ENCODE results near the gene DBN1. TPM values are rescaled to one million over a fixed set of nuclear protein-coding genes. Genes with fewer than 3 reads are reported as not detected.

The DBN1 gene
- total and polyA plus RNA-seq, 3 experiments from 2014 or later = 28.1 to 50.5 (median 47.9) TPM

DNA sequence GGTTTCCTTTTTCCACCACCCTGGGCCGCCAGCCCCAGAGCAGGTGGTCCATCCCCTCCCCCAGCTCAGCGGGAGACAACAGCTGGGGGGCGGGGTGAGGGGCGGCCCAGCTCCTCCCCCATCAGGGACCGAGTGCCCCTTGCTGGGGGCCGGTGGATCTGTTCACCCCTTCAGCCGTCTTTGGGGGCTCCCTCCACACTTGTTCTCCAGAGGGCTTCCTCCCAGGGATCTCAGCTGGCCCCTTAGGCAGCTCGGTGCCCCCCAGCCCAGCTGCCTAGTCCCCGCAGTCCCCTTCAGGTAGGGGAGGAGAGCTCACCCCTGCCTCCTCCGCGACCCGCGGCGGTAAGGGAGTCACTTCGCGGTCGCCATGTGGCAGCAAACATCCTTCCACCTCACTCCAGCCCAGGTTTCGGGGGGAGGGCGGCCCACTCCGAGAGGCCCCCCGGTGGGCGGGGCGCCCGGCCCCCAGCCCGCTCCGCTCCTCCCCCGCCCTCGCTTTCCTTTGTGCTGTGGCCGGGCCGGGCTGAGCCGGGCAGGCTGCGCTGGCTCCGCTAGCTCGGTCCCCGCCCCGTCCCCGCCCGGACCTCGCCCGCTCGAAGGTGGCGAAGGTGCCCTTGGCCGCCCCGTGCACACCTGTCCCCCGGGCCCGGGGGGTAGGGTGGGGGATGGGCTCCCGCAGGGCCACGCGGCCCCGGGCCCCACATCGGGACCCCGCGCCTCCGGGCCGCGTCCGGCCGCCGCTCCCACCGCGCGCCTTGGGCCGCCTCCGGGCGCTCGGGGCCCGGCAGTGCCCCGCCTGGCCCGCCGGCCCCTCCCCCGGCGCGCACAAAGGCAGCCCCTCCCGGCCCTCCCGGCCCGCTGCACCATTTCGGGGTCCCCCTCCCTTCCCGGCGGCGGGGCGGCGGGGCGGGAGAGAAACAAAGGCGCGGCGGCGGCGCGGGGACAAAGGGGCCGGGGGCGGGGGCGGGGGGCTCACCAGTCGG, 683 bp downstream of the DBN1 start:
- POLR2A ChIA-PET = interaction anchor here (0.8 to 2.2 kb wide), 4 partner anchors 17 to 83 kb away, joined by 3 to 18 read pairs (median 4); partner anchors contain the start of gene PDLIM7
- H3K4me3 ChIP-seq (ENCODE audit: low read length) = peak overlapping the region; percentile 45
- peak overlapping the region; percentile 78 to 91 (median 83) for H3K4me3 Mint-ChIP-seq
- H3K9me3 ChIP-seq (ENCODE audit: low read length) = no peaks in the 10 kb centered on the region
- no peaks in the 10 kb centered on the region for H3K36me3 ChIP-seq (ENCODE audit: insufficient read depth, low read length)
- H3K27me3 Mint-ChIP-seq = peaks cover 0 to 1% of the 10 kb centered on the region in 2 donors
- H3K27ac ChIP-seq (ENCODE audit: low read depth, low read length) = peak overlapping the region; percentile 47
- no peaks in the 10 kb centered on the region for H3K9me3 Mint-ChIP-seq
- H3K4me1 Mint-ChIP-seq = peaks cover 34 to 55% (median 36%) of the 10 kb centered on the region in 3 donors
- peak; percentile 54 to 85 (median 65) for DNase-seq
- CTCF ChIA-PET = interaction anchor here (1.1 to 12.4 kb wide), 9 partner anchors 9 to 163 kb away, joined by 3 to 103 read pairs (median 6); partner anchors contain the start of gene PDLIM7
- H3K27ac Mint-ChIP-seq = peak overlapping the region in 5 of 8 donors; percentile 63 to 92 (median 85)
- H3K27me3 ChIP-seq (ENCODE audit: insufficient read depth, low read length, poor library complexity, severe bottlenecking) = no peaks in the 10 kb centered on the region
- peaks cover 30% of the 10 kb centered on the region for H3K4me1 ChIP-seq (ENCODE audit: insufficient read depth, low read length)
- peaks cover 0 to 11% (median 0%) of the 10 kb centered on the region in 3 donors for H3K36me3 Mint-ChIP-seq

DNA sequence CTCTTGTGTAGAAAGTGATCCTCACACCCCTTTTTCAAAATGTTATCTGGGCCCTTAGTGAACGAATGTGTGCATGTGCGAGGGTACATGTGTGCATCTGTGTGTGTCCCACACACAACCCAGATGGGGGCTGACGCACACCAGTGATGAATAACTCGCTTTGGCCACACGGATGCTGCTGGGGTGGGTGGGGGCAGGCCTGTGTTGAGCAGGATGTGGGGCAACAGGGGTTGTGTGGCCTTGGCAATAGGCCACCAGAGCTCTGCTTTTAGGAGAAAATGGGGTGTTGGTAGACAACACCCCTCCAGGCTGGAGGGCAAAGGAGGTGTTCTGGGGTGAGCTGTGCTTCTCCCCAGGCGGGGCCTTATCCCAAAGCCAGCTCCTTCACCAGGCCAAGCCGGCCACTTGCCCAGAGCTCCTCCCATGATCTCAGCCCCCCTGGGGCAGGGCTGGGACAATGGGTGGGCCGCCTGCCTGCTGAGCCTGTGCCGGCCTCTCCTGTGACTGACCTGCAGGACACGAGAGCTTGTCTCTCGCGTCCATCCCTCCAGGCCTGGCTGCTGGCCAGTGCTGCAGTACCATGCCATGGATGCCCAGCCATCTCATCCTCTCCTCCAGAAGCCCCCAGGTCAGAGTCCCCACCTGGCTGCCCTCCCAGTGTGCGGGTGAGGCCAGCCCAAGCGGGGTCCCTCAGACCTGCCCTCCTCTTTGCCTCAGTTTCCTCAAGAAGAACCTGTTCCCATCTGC, 1.7 kb downstream of the DBN1 start:
- ChIA-PET POLR2A (interaction anchor here (0.8 to 2.2 kb wide), 6 partner anchors 16 to 82 kb away, joined by 3 to 18 read pairs (median 4); partner anchors contain the start of gene PDLIM7), CTCF (interaction anchor here (1.0 to 12.4 kb wide), 11 partner anchors 8 to 162 kb away, joined by 3 to 103 read pairs (median 5); partner anchors contain the start of gene PDLIM7)
- Mint-ChIP-seq H3K27ac (peak overlapping the region; percentile 57 to 93 (median 86)), H3K9me3 (no peaks in the 10 kb centered on the region), H3K27me3 (peaks cover 0 to 1% of the 10 kb centered on the region in 2 donors), H3K36me3 (peaks cover 0 to 19% (median 0%) of the 10 kb centered on the region in 3 donors), H3K4me3 (peak overlapping the region; percentile 53 to 91 (median 81)), H3K4me1 (peaks cover 34 to 52% (median 36%) of the 10 kb centered on the region in 3 donors)
- no peaks in the 10 kb centered on the region for H3K27me3 ChIP-seq (ENCODE audit: insufficient read depth, low read length, poor library complexity, severe bottlenecking)
- peaks cover 30% of the 10 kb centered on the region for H3K4me1 ChIP-seq (ENCODE audit: insufficient read depth, low read length)
- H3K9me3 ChIP-seq (ENCODE audit: low read length) = no peaks in the 10 kb centered on the region
- peak; percentile 16 to 84 (median 54) for DNase-seq
- peak overlapping the region; percentile 45 for H3K4me3 ChIP-seq (ENCODE audit: low read length)
- no peak overlapping the region for H3K27ac ChIP-seq (ENCODE audit: low read depth, low read length)
- H3K36me3 ChIP-seq (ENCODE audit: insufficient read depth, low read length) = no peaks in the 10 kb centered on the region

DNA sequence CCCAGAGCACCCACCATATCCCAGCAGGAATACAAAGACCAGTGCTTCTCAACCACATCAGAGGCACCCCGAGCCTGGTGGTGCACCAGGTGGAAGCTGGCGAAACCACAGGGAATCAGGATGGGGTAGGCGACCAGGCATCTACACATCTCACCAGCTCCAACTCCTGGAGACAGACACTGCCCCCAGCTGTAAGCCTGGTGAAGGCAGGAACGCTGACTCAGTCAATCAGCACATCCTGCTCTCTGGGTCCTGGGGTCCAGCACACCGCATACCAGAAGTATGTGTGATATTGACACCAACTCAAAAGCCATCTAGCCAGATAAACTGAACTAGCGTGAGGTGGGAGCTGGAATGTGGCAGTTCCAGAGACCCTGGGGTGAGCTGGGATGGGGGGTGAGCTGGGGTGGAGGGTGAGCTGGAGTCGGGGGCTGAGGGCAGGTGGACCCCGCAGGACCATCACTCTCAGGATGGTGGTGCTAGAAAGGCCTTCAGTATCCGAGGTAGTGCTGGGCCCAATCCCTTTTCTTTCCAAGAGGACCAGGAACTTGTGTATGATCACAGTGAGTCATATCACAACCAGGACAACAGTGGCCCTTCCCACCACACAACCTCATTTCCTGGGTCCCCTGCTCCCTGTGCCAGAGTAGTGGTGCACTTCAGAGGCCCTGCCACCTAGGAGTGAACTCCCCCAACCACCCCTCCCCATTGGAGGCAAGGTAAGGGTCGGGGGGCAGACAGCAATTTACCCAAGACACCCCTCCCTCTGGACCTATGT, 2.5 kb downstream of the DBN1 start:
- H3K4me3 ChIP-seq (ENCODE audit: low read length) = no peak overlapping the region
- no peak overlapping the region for H3K27ac ChIP-seq (ENCODE audit: low read depth, low read length)
- CTCF ChIA-PET = interaction anchor here (0.9 to 12.4 kb wide), 8 partner anchors 15 to 81 kb away, joined by 3 to 103 read pairs (median 11); partner anchors contain the start of gene PDLIM7
- Mint-ChIP-seq H3K4me1 (peaks cover 28 to 46% (median 33%) of the 10 kb centered on the region in 3 donors), H3K27ac (peak overlapping the region; percentile 59 to 93 (median 87)), H3K4me3 (peak overlapping the region; percentile 49 to 91 (median 81)), H3K36me3 (peaks cover 0 to 27% (median 1%) of the 10 kb centered on the region in 3 donors), H3K27me3 (peaks cover 0 to 1% of the 10 kb centered on the region in 2 donors), H3K9me3 (no peaks in the 10 kb centered on the region)
- POLR2A ChIA-PET = interaction anchor here (0.6 to 2.2 kb wide), 5 partner anchors 10 to 67 kb away, joined by 3 to 18 read pairs (median 14); no protein-coding TSS in a partner anchor
- H3K9me3 ChIP-seq (ENCODE audit: low read length) = no peaks in the 10 kb centered on the region
- no peaks in the 10 kb centered on the region for H3K36me3 ChIP-seq (ENCODE audit: insufficient read depth, low read length)
- peak in 1 of 5 donors; percentile 45 for DNase-seq
- H3K27me3 ChIP-seq (ENCODE audit: insufficient read depth, low read length, poor library complexity, severe bottlenecking) = no peaks in the 10 kb centered on the region
- peaks cover 30% of the 10 kb centered on the region for H3K4me1 ChIP-seq (ENCODE audit: insufficient read depth, low read length)

DNA sequence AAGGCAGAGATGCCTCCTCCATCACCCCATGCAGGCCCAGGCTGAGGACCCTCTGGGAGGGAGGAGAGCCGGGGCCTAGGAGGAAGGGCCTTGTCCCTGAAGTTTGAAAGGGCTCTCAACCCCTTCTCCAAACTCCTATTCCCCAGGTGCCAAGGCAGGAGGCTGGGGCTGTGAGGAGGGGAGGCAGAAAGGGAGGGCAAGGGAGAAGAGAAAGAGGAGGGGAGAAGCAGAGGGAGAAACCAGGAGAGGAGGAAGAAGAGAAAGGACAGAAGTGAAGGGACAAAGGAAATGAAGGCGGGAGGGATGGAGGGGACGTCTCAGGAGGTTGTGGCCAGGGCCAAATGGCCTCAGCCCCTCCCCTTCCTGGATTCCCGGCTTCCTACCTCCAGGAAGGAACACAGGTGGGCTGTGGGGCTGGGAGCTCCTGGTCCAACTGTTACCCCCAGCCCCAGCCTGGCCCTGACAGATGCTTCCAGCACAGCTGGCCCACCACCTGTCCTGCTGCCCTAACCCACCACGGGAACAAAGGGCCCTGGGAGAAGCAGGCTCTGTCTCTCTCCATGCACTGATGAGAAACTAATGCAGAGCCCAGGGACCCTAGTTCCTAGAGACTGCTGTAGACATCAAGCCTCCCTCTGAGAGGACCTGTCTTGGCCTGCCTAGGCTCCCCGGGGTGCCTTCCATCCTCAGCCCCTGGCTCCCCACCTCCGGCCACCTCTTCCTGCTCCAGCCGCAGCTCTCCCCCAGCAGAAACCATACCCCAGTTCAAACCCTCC, 3.5 kb downstream of the DBN1 start:
- peaks cover 2 to 35% (median 11%) of the 10 kb centered on the region in 3 donors for H3K36me3 Mint-ChIP-seq
- no peak overlapping the region for H3K27ac ChIP-seq (ENCODE audit: low read depth, low read length)
- POLR2A ChIA-PET = interaction anchor here (0.6 to 0.9 kb wide), 2 partner anchors 9 to 18 kb away, joined by 3 to 15 read pairs; no protein-coding TSS in a partner anchor

DNA sequence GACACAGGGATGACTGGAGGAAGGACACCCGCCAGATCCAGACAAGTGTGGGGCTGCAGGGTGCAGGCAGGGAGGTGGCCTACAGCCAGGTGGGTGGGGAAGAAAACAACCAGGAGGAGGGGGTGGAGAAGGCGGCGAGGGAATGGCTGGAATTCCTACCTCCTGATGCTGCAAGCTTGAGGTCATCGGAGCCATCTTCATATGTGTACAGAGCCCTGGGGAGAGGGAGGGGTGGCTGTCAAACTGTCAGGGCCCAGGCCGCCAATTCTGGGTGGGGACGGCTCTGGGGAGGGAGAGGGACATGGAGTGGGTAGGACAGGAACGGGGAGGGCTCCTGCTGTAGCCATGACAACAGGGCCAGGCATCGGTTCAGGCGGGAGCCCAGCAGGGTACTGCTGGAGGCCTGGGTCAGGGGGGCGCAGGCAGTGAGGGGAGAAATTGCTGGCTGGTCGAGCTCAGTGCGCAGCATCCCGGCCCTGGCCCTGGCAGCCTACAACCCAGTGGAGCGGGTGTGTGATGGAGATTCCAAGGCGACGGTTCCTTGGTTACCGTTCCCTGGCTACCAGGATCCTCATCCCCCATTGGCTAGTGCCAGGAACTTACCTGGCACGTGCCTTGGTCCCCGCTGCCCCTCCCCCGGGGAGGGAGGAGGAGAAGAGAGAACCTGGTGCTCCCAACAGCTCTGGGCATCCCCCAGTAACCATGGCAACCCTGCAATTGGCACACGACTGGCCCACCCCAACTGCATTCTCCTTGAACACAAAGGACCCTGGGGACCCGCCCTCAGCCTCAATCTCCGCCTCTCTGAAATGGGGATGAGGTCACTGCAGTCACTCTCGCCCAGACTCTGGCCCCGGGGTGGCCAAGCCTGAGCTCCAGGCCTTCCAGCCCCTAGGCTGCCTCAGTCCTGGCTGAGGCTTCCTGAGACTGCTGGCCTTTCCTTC, 4.5 kb downstream of the DBN1 start:
- H3K36me3 Mint-ChIP-seq = peaks cover 2 to 35% (median 11%) of the 10 kb centered on the region in 3 donors
- DNase-seq = no peak
- H3K27me3 ChIP-seq (ENCODE audit: insufficient read depth, low read length, poor library complexity, severe bottlenecking) = no peaks in the 10 kb centered on the region
- peaks cover 17 to 26% (median 18%) of the 10 kb centered on the region in 3 donors for H3K4me1 Mint-ChIP-seq
- H3K4me1 ChIP-seq (ENCODE audit: insufficient read depth, low read length) = peaks cover 17% of the 10 kb centered on the region
- H3K9me3 ChIP-seq (ENCODE audit: low read length) = no peaks in the 10 kb centered on the region
- peaks cover 0 to 1% of the 10 kb centered on the region in 2 donors for H3K27me3 Mint-ChIP-seq
- H3K27ac ChIP-seq (ENCODE audit: low read depth, low read length) = no peak overlapping the region
- no peak overlapping the region for H3K4me3 ChIP-seq (ENCODE audit: low read length)
- H3K9me3 Mint-ChIP-seq = no peaks in the 10 kb centered on the region
- POLR2A ChIA-PET = interaction anchor here (1.1 kb wide), 1 partner anchor 9 kb away, joined by 4 read pairs; no protein-coding TSS in a partner anchor
- H3K4me3 Mint-ChIP-seq = no peak overlapping the region
- no peaks in the 10 kb centered on the region for H3K36me3 ChIP-seq (ENCODE audit: insufficient read depth, low read length)
- H3K27ac Mint-ChIP-seq = peak overlapping the region in 6 of 8 donors; percentile 12 to 61 (median 42)
- CTCF ChIA-PET = interaction anchor here (0.7 to 12.4 kb wide), 5 partner anchors 13 to 80 kb away, joined by 3 to 103 read pairs (median 5); no protein-coding TSS in a partner anchor

More for the DNA sequence above, 3.5 kb downstream of the DBN1 start:
- H3K4me3 Mint-ChIP-seq = peak overlapping the region in 3 of 7 donors; percentile 24 to 81 (median 38)
- peaks cover 20 to 36% (median 25%) of the 10 kb centered on the region in 3 donors for H3K4me1 Mint-ChIP-seq
- Histone ChIP-seq H3K36me3 (ENCODE audit: insufficient read depth, low read length) (no peaks in the 10 kb centered on the region), H3K4me1 (ENCODE audit: insufficient read depth, low read length) (peaks cover 23% of the 10 kb centered on the region), H3K4me3 (ENCODE audit: low read length) (no peak overlapping the region), H3K9me3 (ENCODE audit: low read length) (no peaks in the 10 kb centered on the region), H3K27me3 (ENCODE audit: insufficient read depth, low read length, poor library complexity, severe bottlenecking) (no peaks in the 10 kb centered on the region)
- peak overlapping the region in 7 of 8 donors; percentile 12 to 87 (median 66) for H3K27ac Mint-ChIP-seq
- CTCF ChIA-PET = interaction anchor here (1.4 to 12.4 kb wide), 3 partner anchors 14 to 66 kb away, joined by 5 to 103 read pairs (median 17); no protein-coding TSS in a partner anchor
- H3K9me3 Mint-ChIP-seq = no peaks in the 10 kb centered on the region
- H3K27me3 Mint-ChIP-seq = peaks cover 0 to 1% of the 10 kb centered on the region in 2 donors
- DNase-seq = no peak

DNA sequence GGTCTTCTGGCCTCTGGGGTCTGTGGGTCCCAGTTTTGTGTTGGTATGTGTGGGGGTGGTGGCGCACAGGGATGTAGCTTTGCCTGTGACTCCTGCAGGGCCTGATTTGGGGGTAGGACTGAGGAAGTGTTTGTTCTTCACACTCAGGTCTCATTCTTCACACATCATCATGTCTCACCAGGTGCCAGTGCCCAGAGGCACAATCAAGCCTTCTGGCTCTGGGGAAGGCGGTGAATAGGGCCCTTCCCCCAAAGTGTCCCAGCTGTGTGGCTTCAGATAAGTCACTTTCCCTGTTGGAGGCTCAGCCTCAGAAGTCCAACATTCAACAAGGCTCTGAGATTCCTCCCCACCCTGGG, 5.1 kb downstream of the DBN1 start:
- DNase-seq = no peak
- POLR2A ChIA-PET = interaction anchor here (1.1 kb wide), 1 partner anchor 9 kb away, joined by 4 read pairs; no protein-coding TSS in a partner anchor
- CTCF ChIA-PET = interaction anchor here (1.2 to 12.4 kb wide), 3 partner anchors 13 to 64 kb away, joined by 3 to 103 read pairs (median 6); no protein-coding TSS in a partner anchor
- Histone ChIP-seq H3K9me3 (ENCODE audit: low read length) (no peaks in the 10 kb centered on the region), H3K36me3 (ENCODE audit: insufficient read depth, low read length) (no peaks in the 10 kb centered on the region), H3K4me3 (ENCODE audit: low read length) (no peak overlapping the region), H3K27me3 (ENCODE audit: insufficient read depth, low read length, poor library complexity, severe bottlenecking) (no peaks in the 10 kb centered on the region), H3K27ac (ENCODE audit: low read depth, low read length) (no peak overlapping the region), H3K4me1 (ENCODE audit: insufficient read depth, low read length) (peaks cover 17% of the 10 kb centered on the region)
- Mint-ChIP-seq H3K27me3 (peaks cover 0 to 1% of the 10 kb centered on the region in 2 donors), H3K9me3 (no peaks in the 10 kb centered on the region), H3K4me1 (peaks cover 16 to 24% (median 16%) of the 10 kb centered on the region in 3 donors), H3K27ac (peak overlapping the region in 2 of 8 donors; percentile 47 to 51), H3K36me3 (peaks cover 2 to 37% (median 11%) of the 10 kb centered on the region in 3 donors), H3K4me3 (no peak overlapping the region)

Measured in CD8-positive, alpha-beta memory T cell (primary cell).